Activated naive CD8-positive, alpha-beta T cell treated with anti-CD3 and anti-CD28 coated beads, Interleukin-2, amount 50 U/mL, for 16 hours (primary cell): ENCODE results near the gene IMMP2L.
"Not testable (repeated sequence)": the region's sequence is repeated elsewhere in the genome, so short reads cannot be mapped to it uniquely, and the experiment has no call there.

Experiments
- DNase-seq: peaks from one replicate; pipeline ENCODE4 v3.0.0-alpha.2; 2020; ENCODE audit warnings: low read depth, low spot score

IMMP2L gene

GRCh38 chr7:111509288-111509687 lies 53.0 kb downstream of the IMMP2L start:
- DNase-seq: no peak

- no peak for DNase-seq
These were observed 53.9 kb downstream of the IMMP2L start for GRCh38 chr7:111508387-111508786.

- DNase-seq: not testable (repeated sequence)
These were observed 56.9 kb downstream of the IMMP2L start for GRCh38 chr7:111505422-111505821.

GRCh38 chr7:111501799-111502198 lies 60.5 kb downstream of the IMMP2L start:
- DNase-seq: not testable (repeated sequence)

- DNase-seq: no peak
These were observed 63.3 kb downstream of the IMMP2L start for GRCh38 chr7:111499027-111499426.

- no peak for DNase-seq
These were observed 63.8 kb downstream of the IMMP2L start for GRCh38 chr7:111498391-111499007.

- DNase-seq: no peak
These were observed 67.0 kb downstream of the IMMP2L start for GRCh38 chr7:111495173-111495810.

- no peak for DNase-seq
These were observed 70.1 kb downstream of the IMMP2L start for GRCh38 chr7:111492234-111492633.

- DNase-seq: no peak
These were observed 75.7 kb downstream of the IMMP2L start for GRCh38 chr7:111486472-111487142.

GRCh38 chr7:111485701-111486380 lies 76.5 kb downstream of the IMMP2L start:
- no peak for DNase-seq

- no peak for DNase-seq
These were observed 79.2 kb downstream of the IMMP2L start for GRCh38 chr7:111483078-111483477.

- DNase-seq: no peak
These were observed 84.6 kb downstream of the IMMP2L start for GRCh38 chr7:111477462-111478225.

- no peak for DNase-seq
These were observed 85.6 kb downstream of the IMMP2L start for GRCh38 chr7:111476586-111477293.

- no peak for DNase-seq
These were observed 86.3 kb downstream of the IMMP2L start for GRCh38 chr7:111475959-111476358.

- DNase-seq: no peak
These were observed 86.9 kb downstream of the IMMP2L start for GRCh38 chr7:111475419-111475748.

GRCh38 chr7:111474723-111475418 lies 87.4 kb downstream of the IMMP2L start:
- DNase-seq: no peak

- DNase-seq: no peak
These were observed 88.7 kb downstream of the IMMP2L start for GRCh38 chr7:111473449-111474198.

GRCh38 chr7:111470998-111471397 lies 91.3 kb downstream of the IMMP2L start:
- DNase-seq: no peak

GRCh38 chr7:111469894-111470293 lies 92.4 kb downstream of the IMMP2L start:
- DNase-seq: not testable (repeated sequence)

GRCh38 chr7:111465774-111466173 lies 96.5 kb downstream of the IMMP2L start:
- not testable (repeated sequence) for DNase-seq
